Stimulated activated CD4-positive, alpha-beta T cell treated with anti-CD3 and anti-CD28 coated beads, Interleukin-2, amount 100 ng/mL, for 4 hours (primary cell): ENCODE data around the gene CUEDC2.

Experiments used
- DNase-seq: peaks from one replicate; pipeline ENCODE4 v3.0.0-alpha.2; 2020; ENCODE audit warnings: low read depth

CUEDC2 gene

DNA sequence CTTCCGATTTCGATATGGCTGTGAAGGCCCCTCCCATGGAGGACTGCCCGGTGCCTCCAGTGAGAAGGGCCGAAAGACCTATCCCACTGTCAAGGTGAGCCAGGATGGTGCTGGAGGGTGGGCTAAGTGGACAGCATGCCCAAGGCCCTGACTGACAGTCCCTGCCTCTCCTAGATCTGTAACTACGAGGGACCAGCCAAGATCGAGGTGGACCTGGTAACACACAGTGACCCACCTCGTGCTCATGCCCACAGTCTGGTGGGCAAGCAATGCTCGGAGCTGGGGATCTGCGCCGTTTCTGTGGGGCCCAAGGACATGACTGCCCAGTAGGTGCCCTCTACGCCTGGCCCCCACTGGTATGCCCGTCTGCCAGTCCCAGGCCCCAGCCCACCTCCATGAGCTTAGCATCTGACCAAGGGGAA is 35.6 kb downstream of the CUEDC2 start:
- DNase-seq = no peak

- DNase-seq = no peak
Measured at GRCh38 chr10:102396317-102396650, 36.1 kb downstream of the CUEDC2 start.

GRCh38 chr10:102395400-102396316 is 36.7 kb downstream of the CUEDC2 start, which contains the start of gene NFKB2:
Gene NFKB2, plus strand, starts transcription at chr10:102395705. Its CDS starts 255 bp downstream, at chr10:102395960.
- peak; percentile 88 for DNase-seq

GRCh38 chr10:102394801-102395399 is 37.5 kb downstream of the CUEDC2 start:
- peak; percentile 46 for DNase-seq

- peak; percentile 98 for DNase-seq
Measured at GRCh38 chr10:102394079-102394800, 38.1 kb downstream of the CUEDC2 start.

DNA sequence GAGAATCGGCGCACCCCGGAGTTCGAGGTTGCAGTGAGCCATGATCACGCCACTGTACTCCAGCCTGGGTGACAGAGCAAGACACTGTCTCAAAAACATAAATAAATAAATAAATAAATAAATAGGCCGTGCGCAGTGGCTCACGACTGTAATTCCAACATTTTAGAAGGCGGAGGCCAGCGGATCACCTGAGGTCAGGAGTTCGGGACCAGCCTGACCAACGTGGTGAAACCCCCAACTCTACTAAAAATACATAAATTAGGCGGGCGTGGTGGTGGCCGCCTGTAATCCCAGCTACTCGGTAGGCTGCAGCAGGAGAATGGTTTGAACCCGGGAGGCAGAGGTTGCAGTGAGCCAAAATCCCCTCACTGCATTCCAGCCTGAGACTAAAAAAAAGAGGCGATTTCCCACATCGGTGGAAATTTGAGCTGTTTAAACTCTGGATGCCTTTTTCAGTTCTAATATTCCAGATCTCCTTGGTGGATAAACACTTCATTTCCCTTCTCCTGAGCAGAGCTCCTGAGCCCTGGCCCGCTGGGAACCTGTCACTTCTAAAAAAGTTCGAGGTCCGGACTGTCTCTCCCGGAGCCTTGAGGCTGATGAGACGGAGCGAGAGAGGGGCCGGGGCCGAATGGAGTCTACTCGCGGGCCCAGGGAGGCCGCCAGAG is 38.8 kb downstream of the CUEDC2 start:
- no peak for DNase-seq

DNA sequence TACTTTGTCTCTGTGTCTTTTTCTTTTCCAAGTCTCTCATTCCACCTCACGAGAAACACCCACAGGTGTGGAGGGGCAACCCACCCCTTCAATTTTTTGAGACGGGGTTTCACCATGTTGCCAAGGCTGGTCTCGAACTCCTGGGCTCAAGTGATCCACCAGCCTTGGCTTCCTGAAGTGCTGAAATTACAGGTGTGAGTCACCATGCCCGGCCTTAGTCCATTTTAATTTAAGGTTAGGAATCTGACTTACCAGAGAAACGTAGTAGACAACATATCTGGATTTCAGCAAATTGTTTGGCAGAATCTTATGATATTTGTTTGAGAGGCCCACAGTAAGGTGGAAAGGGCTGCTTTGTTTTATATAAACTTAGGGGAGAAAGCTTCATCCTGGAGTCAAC is 40.1 kb downstream of the CUEDC2 start:
- DNase-seq = no peak

GRCh38 chr10:102389894-102390293 is 42.5 kb downstream of the CUEDC2 start:
- DNase-seq = no peak

GRCh38 chr10:102384606-102385429 is 47.6 kb downstream of the CUEDC2 start:
- no peak for DNase-seq

DNA sequence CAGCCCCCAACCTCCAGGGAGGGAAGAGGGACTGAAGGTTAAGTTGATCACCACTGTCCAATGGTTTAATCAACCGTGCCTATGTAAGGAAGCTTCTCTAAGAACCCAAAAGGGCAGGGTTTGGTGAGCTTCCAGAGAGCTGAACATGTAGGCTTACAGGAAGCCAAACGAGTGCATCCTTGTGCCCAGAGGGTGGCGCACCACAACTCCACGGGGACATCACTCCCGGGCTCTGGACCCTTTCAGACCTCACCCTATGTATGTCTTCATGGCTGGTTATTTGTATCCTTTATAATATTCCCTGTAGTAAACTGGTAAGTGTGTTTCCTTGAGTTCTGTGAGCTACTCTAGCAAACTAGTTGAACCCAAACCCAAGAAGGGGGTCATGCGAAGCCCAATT is 48.3 kb downstream of the CUEDC2 start:
- DNase-seq = no peak

DNA sequence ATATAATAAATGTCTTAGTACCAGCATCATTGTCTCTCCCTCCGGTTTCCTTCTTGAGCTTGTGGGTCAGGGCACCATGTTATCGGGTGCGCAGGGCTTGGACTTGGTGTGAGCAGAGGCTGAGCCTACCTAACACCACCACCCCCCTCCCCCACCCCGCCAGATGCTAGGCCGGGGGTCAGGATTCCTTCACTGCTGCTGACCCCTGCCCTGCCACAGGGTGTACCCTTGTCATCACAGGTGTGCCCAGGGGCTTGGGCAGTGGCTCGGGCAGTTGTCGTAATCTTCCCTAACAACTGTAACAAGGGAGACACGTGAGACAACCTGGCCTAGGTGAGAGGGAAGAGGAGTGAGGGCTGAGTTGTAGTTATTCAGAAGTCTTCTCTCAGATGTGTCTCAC is 49.5 kb downstream of the CUEDC2 start:
- no peak for DNase-seq

GRCh38 chr10:102381983-102382382 is 50.4 kb downstream of the CUEDC2 start:
- no peak for DNase-seq

DNA sequence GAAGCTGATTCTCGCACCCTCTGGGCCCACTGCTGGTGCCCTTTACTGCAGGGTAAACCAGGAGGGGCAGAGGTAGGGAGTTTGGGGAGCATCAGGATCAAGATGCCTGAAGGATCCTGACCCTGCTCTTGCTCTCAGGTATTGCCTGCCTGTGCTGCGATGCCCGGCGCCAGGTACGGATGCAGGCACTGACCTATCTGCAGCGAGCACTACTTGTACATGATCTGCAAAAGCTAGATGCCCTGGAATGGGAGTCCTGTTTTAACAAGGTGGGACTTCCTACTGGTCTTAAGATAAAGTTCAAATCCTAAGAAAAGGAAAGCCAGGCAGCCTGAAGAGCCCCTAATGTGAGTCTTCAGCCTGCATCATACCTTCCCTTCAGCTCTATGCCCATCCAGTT is 53.0 kb downstream of the CUEDC2 start:
- DNase-seq = no peak

DNA sequence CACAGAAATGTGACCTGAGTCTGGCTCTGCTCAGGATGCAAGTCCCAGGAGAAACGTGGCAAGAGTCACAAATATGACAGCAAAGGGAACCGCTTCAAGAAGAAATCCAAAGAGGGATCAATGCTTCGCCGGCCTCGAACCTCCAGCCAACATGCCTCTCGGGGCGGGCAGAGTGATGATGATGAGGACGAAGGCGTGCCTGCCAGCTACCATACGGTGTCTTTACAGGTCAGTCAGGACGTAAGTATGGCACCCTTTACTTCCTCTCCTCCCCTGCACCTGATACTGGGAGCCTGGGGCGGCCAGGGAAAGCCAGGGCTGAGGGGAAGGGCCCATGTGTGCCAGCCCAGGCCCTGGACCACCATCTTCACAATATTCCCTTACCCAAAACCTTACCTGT is 55.5 kb downstream of the CUEDC2 start:
- no peak for DNase-seq

- no peak for DNase-seq
Measured at GRCh38 chr10:102375867-102376266, 56.5 kb downstream of the CUEDC2 start.

- no peak for DNase-seq
Measured at GRCh38 chr10:102375250-102375649, 57.1 kb downstream of the CUEDC2 start.
